Measurements from ENCODE around the gene ZNF316. TPM values are rescaled to one million over a fixed set of nuclear protein-coding genes. Genes with fewer than 3 reads are reported as not detected.
"Not testable (repeated sequence)": the region's sequence is repeated elsewhere in the genome, so short reads cannot be mapped to it uniquely, and the experiment has no call there.

Gene ZNF316
- total and polyA plus RNA-seq, 3 donors from 2014 or later: 22.7 to 50.9 (median 46.6) TPM

DNA sequence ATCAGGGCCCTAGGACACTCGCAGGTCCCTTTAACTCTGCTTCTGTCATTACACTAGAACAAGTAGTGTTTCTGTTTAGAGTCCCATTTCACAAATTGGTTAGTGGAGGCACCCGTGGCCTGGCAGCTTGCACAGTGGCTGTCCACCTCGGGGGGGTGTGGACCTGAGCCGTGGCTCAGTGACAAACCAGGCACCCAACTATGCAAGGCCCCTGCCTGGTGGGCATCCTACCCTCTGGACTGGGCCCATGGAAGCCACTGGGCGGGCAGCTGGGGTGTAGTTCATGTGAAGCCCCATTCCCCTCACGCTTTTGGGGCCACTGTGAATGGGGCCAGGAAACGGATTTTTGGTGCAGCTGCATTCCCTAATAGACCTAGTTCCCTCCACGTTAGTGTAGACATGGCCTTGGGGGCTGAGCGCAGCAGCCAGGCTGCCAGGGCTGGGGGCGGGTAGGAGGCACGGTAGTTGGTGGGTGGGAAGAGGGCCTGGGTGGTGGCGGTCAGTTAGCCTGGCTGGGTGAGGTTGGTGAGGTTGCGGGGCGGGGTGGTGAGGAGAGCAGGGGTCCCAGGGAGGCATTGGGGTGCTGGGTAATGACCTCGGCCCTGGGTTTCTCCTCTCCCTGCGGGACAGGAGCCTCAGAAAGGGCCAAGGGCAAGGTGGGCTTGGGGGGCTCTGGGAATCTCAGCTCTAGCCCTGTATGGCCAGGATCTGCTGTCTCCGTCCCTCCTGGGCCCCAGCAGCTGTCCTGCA is 18.7 kb downstream of the ZNF316 start:
- no peak for DNase-seq
- WGBS, 2 donors: 73 to 80% methylated on average over 15 to 17 of the region's 17 CpGs
- Histone ChIP-seq H3K27me3 (no peaks in the 10 kb centered on the region), H3K9me3 (no peaks in the 10 kb centered on the region), H3K36me3 (ENCODE audit: low read depth, missing control alignments) (no peaks in the 10 kb centered on the region), H3K4me3 (no peak overlapping the region), H3K4me1 (no peaks in the 10 kb centered on the region), H3K27ac (no peak overlapping the region)
- intact Hi-C loops (cut with DNase I; ENCODE audit: low total_unique reads): no loop called here
- TF ChIP-seq POLR2A (IDR thresholded peaks at IDR 0.05): no peak
- TF ChIP-seq, protein P1, sequence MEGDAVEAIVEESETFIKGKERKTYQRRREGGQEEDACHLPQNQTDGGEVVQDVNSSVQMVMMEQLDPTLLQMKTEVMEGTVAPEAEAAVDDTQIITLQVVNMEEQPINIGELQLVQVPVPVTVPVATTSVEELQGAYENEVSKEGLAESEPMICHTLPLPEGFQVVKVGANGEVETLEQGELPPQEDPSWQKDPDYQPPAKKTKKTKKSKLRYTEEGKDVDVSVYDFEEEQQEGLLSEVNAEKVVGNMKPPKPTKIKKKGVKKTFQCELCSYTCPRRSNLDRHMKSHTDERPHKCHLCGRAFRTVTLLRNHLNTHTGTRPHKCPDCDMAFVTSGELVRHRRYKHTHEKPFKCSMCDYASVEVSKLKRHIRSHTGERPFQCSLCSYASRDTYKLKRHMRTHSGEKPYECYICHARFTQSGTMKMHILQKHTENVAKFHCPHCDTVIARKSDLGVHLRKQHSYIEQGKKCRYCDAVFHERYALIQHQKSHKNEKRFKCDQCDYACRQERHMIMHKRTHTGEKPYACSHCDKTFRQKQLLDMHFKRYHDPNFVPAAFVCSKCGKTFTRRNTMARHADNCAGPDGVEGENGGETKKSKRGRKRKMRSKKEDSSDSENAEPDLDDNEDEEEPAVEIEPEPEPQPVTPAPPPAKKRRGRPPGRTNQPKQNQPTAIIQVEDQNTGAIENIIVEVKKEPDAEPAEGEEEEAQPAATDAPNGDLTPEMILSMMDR (IDR thresholded peaks at IDR 0.05): no peak

DNA sequence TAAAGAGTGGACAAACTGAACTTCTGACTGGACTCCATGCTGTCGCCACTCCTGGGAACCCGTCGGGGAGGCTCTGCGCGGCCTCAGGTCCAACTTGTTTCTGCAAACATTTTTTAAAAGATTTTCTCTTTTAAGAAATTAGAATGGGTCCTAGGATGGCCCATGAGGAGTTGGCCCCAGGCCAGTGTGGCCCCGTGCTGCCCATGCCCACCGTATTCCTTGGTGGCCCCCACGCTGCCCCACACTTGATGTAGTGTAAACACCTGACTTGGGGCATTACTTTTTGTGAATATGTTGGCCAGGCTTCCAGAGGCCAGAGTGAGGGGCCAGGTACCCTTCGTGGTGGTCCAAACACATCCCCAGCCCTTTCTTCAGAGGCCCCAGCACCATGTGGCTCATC is 19.3 kb downstream of the ZNF316 start:
- Histone ChIP-seq H3K9me3 (no peaks in the 10 kb centered on the region), H3K36me3 (ENCODE audit: low read depth, missing control alignments) (no peaks in the 10 kb centered on the region), H3K27ac (no peak overlapping the region), H3K27me3 (no peaks in the 10 kb centered on the region), H3K4me3 (no peak overlapping the region), H3K4me1 (no peaks in the 10 kb centered on the region)
- TF ChIP-seq, protein P1 (IDR thresholded peaks at IDR 0.05): no peak
- TF ChIP-seq POLR2A (IDR thresholded peaks at IDR 0.05): no peak
- DNase-seq: no peak
- intact Hi-C loops (cut with DNase I; ENCODE audit: low total_unique reads): no loop called here
- 75 to 89% methylated on average over 9 of the region's 9 CpGs for WGBS, 2 donors

DNA sequence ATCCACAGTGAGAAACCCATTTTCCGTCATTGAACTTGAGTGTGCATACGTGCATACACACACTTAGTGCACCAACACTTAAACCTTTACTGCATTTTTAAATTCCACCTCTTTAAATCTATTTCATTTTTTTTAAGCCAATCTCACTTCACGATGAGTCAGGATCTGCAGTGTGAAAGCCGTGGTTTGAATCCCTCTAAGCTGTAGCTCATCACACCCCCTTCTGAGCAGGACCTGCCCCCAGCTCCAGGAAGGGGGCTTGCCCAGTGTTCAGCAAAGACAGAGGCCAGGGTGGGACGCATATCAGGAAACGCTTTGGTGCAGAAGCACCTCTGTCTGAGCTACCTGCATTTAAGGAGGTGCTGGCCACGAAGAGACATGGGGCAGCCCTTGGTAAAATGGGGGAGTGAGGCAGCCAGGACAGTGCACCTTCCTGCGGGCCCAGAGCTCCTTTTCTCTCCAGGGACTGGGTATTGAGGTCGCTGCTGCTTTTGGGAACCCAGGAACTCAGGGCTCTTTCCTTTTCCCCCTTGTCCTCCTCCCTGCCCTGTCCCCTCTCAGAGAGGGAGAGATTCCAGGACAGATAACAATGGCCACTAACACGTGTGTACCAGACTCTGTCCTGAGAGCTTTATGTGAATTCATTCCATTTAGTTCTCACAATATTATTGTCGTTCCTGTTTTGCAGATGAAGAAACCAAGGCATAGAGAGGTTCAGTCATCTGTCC is 21.7 kb downstream of the ZNF316 start:
- Histone ChIP-seq H3K9me3 (no peaks in the 10 kb centered on the region), H3K27me3 (no peaks in the 10 kb centered on the region), H3K4me3 (no peak overlapping the region), H3K36me3 (ENCODE audit: low read depth, missing control alignments) (no peaks in the 10 kb centered on the region), H3K27ac (no peak overlapping the region), H3K4me1 (no peaks in the 10 kb centered on the region)
- no peak for DNase-seq
- no peak for TF ChIP-seq POLR2A (IDR thresholded peaks at IDR 0.05)
- TF ChIP-seq, protein P1 (IDR thresholded peaks at IDR 0.05): no peak
- WGBS, 2 donors: 48 to 51% methylated on average over 9 to 11 of the region's 11 CpGs
- intact Hi-C loops (cut with DNase I; ENCODE audit: low total_unique reads): no loop called here

DNA sequence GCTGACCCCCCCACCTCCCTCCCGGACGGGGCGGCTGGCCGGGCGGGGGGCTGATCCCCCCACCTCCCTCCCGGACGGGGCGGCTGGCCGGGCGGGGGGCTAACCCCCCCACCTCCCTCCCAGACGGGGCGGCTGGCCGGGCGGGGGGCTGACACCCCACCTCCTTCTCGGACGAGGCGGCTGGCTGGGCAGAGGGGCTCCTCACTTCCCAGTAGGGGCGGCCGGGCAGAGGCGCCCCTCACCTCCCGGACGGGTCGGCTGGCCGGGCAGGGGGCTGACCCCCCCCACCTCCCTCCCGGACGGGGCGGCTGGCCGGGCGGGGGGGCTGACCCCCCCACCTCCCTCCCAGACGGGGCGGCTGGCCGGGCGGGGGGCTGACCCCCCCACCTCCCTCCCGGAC is 33.7 kb downstream of the ZNF316 start:
- WGBS, 2 donors: 90% methylated on average over 12 of the region's 34 CpGs; no CpG with 5 or more reads in 1 of the 2 donors
- H3K36me3 ChIP-seq (ENCODE audit: low read depth, missing control alignments); H3K27me3 ChIP-seq; intact Hi-C loops (cut with DNase I; ENCODE audit: low total_unique reads); H3K4me3 ChIP-seq; H3K27ac ChIP-seq; DNase-seq; H3K4me1 ChIP-seq; H3K9me3 ChIP-seq: not testable (repeated sequence)

DNA sequence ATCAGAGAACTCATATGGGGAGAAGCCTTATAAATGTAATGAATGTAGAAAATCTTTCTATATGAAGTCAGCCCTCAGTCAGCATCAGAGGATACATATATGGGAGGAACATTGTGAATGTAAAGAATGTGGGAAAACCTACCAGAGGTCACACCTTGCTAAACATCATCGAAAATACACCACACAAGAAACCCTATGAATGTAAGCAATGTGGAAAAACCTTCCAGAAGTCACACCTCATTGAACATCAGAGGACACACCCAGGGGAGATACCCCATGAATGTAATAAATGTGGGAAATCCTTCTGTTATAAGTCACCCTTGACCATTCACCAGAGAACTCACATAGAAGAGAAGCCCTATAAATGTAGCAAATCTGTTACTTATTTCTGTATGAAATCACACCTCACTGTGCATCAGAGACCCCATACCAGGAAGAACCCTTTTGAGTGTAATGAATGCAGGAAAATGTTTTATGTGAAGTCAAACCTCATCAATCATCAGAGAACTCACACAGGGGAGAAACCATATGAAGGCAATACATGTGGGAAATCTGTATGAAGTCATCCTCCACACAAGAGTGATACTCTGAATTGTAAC is 38.8 kb downstream of the ZNF316 start:
- H3K4me3 ChIP-seq: no peak overlapping the region
- H3K27ac ChIP-seq: no peak overlapping the region
- DNase-seq: no peak
- H3K36me3 ChIP-seq (ENCODE audit: low read depth, missing control alignments): no peaks in the 10 kb centered on the region
- intact Hi-C loops (cut with DNase I; ENCODE audit: low total_unique reads): no loop called here
- no peaks in the 10 kb centered on the region for H3K4me1 ChIP-seq
- WGBS, 2 donors: 100% methylated on average over 1 of the region's 1 CpG
- H3K27me3 ChIP-seq: no peaks in the 10 kb centered on the region
- TF ChIP-seq, protein P1 (IDR thresholded peaks at IDR 0.05): no peak
- no peak for TF ChIP-seq POLR2A (IDR thresholded peaks at IDR 0.05)
- no peaks in the 10 kb centered on the region for H3K9me3 ChIP-seq
